Dermis blood vessel endothelial cell (primary cell): ENCODE results near the gene SCNN1G. TPM values are rescaled to one million over a fixed set of nuclear protein-coding genes. Genes with fewer than 3 reads are reported as not detected.
"Not testable (repeated sequence)": the region's sequence is repeated elsewhere in the genome, so short reads cannot be mapped to it uniquely, and the experiment has no call there.

Experiments
- DNase-seq: peaks from one replicate; pipeline ENCODE4 v3.0.0; 2010
- total RNA-seq: library from RNA; depleted of rRNA; stranded (reverse); fragments of >200 nt; gene quantifications from 2 replicates; pipeline ENCODE4 v1.2.3, GENCODE V29; 2014

SCNN1G gene
- 0.68 and 2.6 TPM in 2 replicates for total RNA-seq

GRCh38 chr16:23182679-23183542 is at the start of gene SCNN1G:
Gene SCNN1G (plus strand): TSS chr16:23182745. CDS start chr16:23186272, 3,527 bp downstream.
- peak; percentile 10 for DNase-seq

GRCh38 chr16:23132775-23133463 is 49.6 kb upstream of the SCNN1G start:
- DNase-seq: peak; percentile 60

GRCh38 chr16:23134274-23134673 is 48.3 kb upstream of the SCNN1G start:
- DNase-seq: peak; percentile 96

- DNase-seq: no peak
Measured at GRCh38 chr16:23137256-23137655, 45.3 kb upstream of the SCNN1G start.

DNA sequence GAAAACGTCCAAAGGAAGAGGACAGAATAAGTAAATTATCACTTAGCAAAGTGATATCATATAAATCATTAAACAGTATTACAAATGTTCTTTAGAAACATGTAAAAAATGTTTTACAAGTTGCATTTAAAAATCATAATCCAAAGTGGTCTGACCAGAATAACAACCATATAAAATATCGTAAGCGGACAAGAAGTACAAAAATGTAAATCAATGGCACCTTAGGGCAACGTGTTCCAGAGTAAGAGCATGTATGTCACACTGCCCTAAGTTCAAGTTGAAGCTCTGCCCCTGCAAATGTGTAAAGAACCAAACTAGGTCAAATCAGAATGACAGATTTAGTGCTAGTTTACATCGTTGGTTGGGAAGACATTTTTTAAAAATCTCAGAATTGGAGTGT is 44.7 kb upstream of the SCNN1G start:
- DNase-seq: no peak

DNA sequence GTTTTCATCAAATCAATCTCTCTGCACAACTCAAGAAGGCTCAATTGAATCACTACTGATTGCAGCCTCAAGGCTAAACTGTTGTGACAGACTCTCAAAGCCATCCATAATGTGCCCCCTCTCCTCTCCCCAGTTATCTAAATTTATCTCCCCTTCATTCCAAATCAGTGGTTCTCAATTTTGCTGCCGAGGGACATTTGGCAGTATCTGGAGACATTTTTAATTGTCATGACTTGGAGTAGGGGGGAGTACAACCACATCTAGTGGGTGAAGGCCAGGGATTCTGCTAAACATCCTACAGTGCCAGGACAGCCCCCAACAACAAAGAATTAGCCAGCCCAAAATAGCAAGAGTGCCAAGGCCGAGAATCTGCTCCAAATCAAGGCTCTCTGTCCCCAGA is 42.4 kb upstream of the SCNN1G start:
- no peak for DNase-seq

DNA sequence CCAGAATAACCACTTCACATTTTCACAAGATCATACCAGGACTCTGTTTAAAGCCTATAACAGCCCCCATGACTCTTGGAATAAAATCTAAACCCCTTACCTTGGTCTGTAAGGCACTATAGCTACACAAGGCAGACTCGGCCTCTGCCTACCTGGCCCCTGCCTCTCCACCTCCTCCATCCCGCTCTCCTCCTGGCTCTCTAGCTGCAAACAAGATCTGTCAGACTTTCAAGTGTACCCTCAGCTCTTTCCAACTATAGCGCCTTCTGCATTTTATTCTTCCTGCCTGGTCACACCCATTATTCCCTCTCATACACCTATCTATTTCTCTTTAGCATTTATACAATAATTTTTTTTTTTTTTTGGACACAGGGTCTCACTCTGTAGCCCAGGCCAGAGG is 41.5 kb upstream of the SCNN1G start:
- no peak for DNase-seq

GRCh38 chr16:23141500-23141899 is 41.0 kb upstream of the SCNN1G start:
- no peak for DNase-seq

DNA sequence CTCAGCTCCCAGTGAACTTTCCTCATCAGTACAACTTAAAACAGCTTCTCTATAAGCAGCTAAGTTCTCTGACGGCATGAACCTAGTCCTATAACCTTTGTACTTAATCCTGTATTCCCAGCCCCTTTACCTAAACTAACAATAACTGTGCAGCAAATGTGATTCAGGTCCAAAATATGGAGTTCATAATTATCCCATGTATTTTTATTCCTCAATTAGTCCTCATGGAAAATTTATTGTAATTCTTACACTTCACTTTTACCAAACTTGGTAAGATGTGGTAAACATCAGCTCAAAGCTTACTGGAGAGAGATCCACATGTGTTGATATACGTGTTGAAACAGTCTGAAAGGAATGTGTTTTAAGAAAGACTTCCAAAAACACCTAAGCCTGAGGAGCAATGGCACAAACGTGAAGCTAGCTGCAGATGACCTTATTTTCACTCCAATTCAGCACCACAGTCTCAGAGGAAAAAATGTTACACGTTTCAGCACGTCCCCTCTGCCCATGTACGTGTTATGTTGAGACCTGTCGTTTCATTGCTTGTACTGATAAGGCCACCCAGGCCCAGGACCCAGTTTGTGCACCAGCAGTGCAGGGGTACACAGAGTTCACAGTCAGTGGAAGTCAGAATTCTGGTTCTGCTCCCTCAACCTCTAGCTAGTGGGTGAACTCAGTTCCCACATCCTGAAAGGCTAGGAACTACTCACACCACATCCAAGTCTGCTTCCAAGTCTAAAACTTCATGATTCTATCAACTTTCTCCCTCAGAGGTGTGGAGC is 40.4 kb upstream of the SCNN1G start:
- DNase-seq: peak; percentile 27

DNA sequence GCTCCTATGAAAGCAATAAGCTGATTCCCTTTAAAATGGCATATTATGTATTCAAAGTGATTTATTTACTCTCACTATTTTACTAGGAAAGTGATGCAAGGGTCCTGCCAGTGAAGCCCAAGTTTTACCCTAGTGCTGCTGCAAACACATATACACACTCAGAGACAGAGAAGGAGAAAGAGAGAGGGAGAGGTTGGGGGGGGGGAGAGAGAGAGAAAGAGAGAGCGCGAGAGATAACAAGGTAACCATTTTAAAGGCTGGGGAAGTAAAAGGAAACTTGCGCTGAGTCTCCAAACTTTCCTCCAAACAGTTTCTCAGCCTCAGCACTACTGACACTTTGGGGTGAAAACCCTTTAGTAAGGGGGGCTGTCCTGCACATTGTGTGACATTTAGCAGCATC is 39.2 kb upstream of the SCNN1G start:
- no peak for DNase-seq

DNA sequence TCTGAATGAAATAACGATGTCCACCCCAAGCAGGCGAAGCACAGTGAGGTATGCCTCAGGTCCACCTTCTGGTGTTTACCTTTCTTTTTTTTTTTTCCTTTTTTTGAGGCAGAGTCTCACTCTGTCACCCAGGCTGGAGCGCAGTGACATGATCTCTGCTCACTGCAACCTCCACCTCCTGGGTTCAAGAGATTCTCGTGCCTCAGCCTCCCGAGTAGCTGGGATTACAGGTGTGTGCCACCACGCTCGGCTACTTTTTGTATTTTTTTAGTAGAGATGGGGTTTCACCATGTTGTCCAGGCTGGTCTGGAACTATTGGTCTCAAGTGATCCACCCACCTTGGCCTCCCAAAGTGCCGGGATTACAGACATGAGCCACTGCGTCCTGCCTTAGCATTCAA is 38.2 kb upstream of the SCNN1G start:
- DNase-seq: not testable (repeated sequence)

DNA sequence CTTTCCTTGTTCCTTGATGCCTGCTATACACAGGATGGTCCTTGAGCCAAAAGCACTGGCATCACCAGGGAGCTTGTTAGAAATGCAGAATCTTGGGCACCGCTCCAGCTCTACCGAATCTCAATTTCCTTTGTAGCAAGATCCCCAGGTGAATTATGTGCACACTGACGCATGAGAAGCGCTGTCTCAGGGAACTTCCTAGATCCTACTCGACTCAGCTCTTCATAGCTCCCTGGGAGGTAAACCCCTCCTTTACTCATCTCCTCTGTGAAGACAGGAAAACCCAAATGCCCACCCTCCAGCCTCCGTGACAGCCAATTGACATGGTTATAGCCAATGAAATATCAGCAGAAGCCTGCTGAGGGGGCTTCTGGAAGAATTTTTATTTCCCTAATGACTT is 37.4 kb upstream of the SCNN1G start:
- DNase-seq: peak; percentile 38

GRCh38 chr16:23145608-23146007 is 36.9 kb upstream of the SCNN1G start:
- DNase-seq: peak; percentile 67

DNA sequence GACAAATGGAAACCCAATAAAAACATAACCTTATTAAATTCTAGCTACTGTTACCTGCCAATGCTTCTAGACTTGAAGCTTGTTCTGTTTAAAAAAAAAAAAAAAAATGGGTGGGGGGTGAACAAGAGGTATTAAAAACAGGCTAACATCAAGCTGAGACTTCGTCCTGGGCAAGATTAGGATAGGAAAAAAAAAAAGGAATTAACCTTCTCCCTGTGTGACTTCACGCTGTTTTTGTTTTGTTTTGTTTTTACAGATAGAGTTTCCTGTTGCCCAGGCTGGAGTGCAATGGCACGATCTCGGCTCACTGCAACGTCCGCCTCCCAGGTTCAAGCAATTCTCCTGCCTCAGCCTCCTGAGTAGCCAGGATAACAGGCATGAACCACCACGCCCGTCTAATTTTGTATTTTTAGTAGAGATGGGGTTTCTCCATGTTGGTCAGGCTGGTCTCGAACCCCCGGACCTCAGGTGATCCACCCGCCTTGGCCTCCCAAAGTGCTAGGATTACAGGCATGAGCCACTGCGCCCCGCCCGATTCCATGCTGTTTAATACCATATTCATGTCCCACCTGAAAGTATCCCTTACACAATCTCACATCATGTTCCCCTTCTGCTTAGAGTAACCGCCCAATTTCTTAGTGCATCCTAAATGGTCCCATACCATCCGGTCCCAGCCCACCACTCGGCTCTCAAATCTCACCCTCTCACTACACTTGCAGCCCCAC is 35.5 kb upstream of the SCNN1G start:
- DNase-seq: peak; percentile 48

GRCh38 chr16:23147666-23148065 is 34.9 kb upstream of the SCNN1G start:
- DNase-seq: peak; percentile 14

DNA sequence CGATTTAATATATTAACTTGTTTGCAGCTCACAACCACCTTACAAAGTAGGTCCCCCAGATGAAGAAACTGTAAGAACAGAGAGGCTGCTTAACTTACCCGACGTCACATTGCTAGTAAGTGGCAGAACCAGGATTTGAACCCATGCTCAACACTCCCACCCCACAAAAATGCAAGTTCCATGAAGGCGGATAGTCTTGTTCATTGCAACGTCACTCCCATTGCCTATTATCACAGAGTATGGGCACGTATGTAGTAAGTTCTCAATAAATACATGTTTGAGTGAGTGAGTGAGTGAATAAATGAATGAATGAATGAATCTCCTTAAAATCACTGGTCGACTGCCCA is 34.4 kb upstream of the SCNN1G start:
- peak; percentile 45 for DNase-seq

GRCh38 chr16:23148513-23149266 is 33.9 kb upstream of the SCNN1G start:
- peak; percentile 78 for DNase-seq

GRCh38 chr16:23149267-23149992 is 33.1 kb upstream of the SCNN1G start, which contains the start of gene USP31:
Gene USP31 (minus strand): TSS chr16:23149452. CDS start chr16:23149270, 182 bp downstream.
- DNase-seq: peak; percentile 98

- DNase-seq: no peak
Measured at GRCh38 chr16:23149993-23150364, 32.6 kb upstream of the SCNN1G start.

DNA sequence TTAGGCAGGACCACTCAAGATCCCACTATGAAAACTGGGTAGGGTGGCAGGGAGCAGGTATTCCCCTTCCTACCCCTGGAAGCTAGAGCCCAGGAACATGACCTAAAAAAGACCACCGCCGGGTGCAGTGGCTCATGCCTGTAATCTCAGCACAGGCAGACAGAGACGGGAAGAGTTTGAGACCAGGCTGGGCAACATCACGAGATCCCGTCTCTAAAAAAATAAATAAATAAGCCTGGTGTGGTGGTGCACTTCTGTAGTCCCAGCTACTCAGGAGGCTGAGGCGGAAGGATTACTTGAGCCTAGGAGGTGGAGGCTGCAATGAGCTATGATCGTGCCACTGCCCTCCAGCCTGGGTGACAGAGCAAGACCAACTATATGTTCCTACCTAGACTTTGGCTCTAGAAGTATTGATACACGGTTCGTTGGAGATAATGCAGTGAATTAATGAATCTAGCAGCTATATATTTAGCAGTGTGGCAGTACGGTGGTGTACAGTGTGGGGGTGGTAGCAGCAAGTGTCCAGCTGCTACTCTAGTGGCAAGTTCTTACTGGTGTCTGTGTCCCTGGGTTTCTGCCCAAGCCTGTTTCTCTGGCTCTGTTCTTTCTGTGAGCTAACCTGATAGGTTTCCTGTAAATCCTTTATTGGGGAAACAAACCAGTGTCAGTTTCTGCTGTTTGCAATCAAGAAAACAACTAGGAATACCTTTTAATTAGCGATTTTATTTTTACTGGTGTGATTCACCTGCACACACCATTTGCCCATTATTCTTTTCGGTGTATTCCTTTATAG is 30.0 kb upstream of the SCNN1G start:
- no peak for DNase-seq
